Stimulated activated CD8-positive, alpha-beta memory T cell treated with anti-CD3 and anti-CD28 coated beads, Interleukin-12 subunit alpha, Interleukin-12 subunit beta, amount 100 ng/mL, for 24 hours (primary cell): Measurements from ENCODE around the gene LRP11.
"Not testable (repeated sequence)": the region's sequence is repeated elsewhere in the genome, so short reads cannot be mapped to it uniquely, and the experiment has no call there.

Source experiments
- DNase-seq: peaks from one replicate; pipeline ENCODE4 v3.0.0-alpha.2; 2020; ENCODE audit errors: extremely low read depth

Gene LRP11, protein sequence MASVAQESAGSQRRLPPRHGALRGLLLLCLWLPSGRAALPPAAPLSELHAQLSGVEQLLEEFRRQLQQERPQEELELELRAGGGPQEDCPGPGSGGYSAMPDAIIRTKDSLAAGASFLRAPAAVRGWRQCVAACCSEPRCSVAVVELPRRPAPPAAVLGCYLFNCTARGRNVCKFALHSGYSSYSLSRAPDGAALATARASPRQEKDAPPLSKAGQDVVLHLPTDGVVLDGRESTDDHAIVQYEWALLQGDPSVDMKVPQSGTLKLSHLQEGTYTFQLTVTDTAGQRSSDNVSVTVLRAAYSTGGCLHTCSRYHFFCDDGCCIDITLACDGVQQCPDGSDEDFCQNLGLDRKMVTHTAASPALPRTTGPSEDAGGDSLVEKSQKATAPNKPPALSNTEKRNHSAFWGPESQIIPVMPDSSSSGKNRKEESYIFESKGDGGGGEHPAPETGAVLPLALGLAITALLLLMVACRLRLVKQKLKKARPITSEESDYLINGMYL

GRCh38 chr6:149863698-149864577 is at the start of gene LRP11:
Gene LRP11, minus strand, starts transcription at chr6:149864359. Its CDS starts 339 bp downstream, at chr6:149864020.
- peak; percentile 47 for DNase-seq

GRCh38 chr6:149913540-149914240 is 49.5 kb upstream of the LRP11 start:
- DNase-seq, result no peak

- no peak for DNase-seq
Observed at GRCh38 chr6:149913085-149913484, 48.9 kb upstream of the LRP11 start.

- not testable (repeated sequence) for DNase-seq
Observed at GRCh38 chr6:149912680-149913079, 48.5 kb upstream of the LRP11 start.

DNA sequence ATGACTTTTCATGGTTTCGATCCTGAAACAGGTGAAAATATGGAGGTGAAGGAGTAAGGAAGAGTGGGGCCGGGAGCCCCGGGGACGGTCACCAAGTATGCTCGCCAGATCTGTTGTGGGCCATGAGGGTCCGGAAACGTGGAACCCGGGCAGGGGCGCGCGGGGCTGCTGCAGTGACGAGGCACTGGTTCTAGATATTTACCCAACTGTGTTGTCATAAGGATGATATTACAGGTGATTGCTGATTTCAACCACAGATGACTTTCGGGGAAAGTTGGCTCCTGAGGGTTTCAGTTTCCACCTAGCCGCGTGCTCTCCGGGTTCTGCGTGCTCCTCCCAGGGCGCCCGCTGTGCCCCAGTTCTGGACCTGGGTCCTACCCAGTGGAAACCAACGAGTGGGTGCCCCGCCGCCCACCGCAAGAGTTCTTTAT is 46.6 kb upstream of the LRP11 start:
- DNase-seq, result no peak

GRCh38 chr6:149909701-149910470 is 45.7 kb upstream of the LRP11 start:
- DNase-seq, result no peak

- DNase-seq, result not testable (repeated sequence)
Observed at GRCh38 chr6:149908480-149908879, 44.3 kb upstream of the LRP11 start.

DNA sequence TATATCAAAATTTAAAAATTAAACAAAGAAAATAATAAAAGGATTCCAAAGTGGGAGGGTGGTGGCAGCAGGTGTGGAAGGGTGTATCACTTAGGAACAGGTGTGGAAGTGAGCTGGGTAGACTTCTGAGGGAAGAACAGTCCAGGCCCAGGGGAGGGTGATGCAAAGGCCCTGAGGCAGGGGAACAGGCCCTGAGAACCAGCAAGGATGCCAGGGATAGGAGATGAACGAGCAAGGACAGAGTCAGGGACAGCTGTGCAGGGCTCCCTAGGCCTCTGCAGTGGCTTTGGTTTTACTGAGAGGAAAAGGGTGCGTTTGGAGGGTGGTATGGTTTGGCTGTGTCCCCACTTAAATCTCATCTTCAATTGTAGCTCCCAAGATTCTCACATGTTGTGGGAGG is 43.2 kb upstream of the LRP11 start:
- DNase-seq, result no peak

GRCh38 chr6:149906405-149906804 is 42.2 kb upstream of the LRP11 start:
- DNase-seq, result no peak

DNA sequence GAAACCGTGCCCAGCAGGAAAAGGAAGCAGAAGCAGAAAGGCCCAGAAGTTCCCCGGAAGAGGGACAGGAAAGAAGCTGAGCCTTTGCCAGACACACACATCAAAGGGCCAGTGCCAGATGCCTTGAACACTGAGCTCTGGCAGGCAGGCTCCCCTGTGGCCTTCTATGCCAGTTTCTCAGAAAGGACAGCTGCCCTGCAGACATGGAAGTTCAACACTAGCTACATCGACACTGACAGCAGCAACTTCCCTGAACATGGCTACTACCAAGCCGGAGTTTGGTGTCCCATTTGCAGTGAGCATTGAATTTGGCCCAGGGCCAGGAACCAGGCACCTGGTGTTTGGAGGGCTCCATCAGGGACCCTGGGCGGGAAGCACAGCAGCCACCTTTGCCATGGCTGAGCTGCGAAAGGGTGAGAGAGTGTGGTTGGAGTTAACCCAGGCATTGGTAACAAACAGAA is 41.8 kb upstream of the LRP11 start:
- DNase-seq, result no peak

- DNase-seq, result no peak
Observed at GRCh38 chr6:149905371-149905910, 41.3 kb upstream of the LRP11 start.

GRCh38 chr6:149904661-149905370 is 40.7 kb upstream of the LRP11 start:
- no peak for DNase-seq

DNA sequence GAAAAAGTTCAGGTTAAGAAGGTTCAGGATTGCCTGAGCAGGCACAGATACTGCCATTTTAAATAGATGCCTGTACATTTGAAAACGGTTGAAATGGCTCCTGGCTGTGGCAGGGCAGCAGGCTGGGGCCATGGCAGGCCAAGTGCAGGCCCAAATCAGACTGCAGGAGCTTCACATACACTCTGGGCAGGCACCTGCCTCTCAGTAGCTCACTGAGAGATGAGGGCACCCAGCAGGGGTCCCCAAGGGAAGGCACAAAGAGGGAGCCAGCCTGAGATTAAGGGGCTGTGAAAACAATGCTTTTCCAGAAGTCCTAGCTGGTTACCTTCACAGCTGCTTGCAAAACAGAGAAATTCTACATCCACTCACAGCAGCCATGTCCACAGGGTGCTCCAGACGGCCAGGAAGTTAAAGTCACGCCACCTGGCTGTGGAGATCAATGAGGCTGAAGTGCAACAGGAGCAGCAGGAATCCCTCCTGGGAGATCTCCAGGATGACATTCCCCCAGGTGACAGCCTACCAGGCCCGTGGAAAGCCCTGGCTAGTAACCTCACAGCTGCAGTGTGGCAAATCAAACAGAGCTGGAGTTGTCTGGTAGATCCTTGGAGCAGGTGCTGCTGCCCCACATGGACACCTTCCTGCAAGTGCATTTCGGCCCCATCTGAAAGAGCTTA is 39.9 kb upstream of the LRP11 start:
- DNase-seq, result no peak

DNA sequence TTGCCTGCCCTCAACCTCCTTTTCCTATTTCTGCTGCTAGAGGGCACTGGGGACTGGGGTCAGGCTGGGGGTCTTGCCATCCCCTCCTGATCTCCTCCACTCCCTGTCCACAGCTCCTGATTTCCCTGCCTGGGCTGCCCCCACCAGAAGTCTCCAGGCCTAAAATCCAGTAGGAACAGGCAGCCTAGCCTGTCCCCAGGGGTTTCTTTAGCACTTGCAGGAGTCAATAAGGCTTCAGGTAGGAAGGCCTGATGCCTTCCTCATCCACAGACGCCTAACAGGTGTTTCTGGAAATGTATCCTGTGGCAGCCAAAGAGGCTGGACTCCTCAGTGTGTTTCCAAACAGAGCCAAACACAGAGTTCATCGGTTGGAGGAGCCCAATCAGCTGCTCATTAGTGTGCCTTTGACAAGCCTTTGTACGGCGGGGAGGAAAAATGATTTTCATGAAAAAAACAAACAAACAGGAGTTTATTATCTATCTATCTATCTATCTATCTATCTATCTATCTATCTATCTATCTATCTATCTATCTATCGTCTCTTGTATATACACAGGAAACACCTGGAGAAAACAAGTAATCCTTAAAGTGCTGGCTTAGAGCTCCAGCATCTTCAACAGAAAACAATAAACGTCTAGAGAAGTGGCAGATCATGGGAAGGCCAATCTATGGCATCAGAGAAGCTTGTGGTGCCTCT is 37.4 kb upstream of the LRP11 start:
- no peak for DNase-seq

- DNase-seq, result no peak
Observed at GRCh38 chr6:149900620-149901443, 36.7 kb upstream of the LRP11 start.

DNA sequence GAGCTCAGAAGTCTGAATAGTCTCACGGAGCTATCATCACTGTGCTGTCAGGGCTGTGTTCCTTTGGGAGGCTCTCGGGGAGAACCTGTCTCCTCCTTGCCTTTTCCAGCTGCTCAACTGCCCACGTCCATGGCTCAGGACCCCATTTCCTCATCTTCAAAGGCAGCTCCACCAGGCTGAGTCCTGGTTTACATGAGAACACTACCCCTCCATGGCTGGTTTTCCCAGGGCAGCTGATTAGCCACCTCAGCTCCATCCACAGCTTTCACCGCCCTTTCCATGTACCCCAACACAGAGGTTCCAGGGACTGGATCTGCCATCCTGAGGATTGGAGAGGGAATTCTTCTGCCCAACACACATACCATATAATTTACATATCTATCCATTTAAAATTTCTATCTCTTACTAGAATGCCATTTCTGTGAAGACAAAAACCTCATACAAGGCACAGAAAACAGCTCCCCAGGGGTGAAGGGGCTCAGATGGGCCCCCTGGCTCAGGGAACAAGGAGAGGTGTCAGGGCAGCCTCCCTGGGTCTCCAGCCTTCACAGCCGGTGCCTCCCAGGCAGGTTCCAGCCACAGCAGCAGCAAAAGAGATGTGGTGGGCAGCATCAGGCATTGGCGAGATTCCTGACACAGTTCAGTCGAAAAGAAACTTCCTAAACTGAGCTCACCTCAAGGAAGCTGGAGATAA is 35.9 kb upstream of the LRP11 start:
- no peak for DNase-seq

DNA sequence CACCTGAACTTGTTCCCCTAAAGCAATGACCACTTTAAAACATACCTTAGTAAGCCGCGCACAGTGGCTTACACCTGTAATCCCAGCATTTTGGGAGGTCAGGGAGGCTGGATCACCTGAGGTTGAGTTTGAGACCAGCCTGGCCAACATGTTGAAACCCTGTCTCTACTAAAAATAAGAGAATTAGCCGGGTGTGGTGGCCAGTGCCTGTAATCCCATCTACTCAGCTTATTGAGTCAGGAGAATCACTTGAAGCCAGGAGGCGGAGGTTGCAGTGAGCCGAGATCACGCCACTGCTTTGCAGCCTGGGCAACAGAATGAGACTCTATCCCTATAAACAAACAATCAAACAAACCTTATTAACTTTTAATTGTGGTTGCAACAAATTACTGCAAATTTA is 35.3 kb upstream of the LRP11 start:
- no peak for DNase-seq
